ENCODE data around the gene ASAP2. TPM values are rescaled to one million over a fixed set of nuclear protein-coding genes. Genes with fewer than 3 reads are reported as not detected.
A peak's percentile ranks its signal among the peaks of the same experiment; 100 is the strongest.

Gene ASAP2
- total RNA-seq, 1 donor from 2014 or later, result 10.0 TPM

DNA sequence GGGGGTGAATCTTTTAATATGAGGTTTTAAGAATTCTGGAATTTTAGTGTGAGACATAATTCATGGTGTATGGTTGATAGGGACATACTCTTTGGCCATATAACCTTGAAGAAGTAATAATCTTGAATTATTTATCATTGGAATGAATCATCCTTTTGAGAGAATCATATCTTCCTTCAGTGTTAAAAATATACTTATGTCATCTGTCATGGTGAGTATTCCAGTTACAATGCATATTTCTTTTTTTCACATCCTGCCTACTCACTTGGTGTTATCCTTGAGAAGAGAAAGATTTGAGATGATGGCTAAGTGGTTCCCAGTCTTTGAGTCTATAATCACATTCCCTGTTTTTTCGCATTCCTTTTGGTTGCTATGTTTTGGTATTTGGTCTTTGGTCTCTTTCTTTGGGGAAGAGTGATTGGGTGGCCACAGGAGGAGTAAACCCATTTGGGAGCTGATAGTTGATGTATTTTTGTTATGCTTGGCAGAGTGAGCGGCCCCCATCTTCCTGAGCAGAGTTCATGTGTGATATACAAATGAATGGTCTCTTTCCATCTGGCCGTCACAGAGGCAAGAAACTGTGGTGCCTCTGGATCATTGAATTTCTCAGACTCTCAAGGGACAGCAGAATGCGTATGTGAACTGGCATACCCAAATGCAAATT lies 21.6 kb downstream of the ASAP2 start:
- no peak for DNase-seq
- TF ChIP-seq, protein P1, sequence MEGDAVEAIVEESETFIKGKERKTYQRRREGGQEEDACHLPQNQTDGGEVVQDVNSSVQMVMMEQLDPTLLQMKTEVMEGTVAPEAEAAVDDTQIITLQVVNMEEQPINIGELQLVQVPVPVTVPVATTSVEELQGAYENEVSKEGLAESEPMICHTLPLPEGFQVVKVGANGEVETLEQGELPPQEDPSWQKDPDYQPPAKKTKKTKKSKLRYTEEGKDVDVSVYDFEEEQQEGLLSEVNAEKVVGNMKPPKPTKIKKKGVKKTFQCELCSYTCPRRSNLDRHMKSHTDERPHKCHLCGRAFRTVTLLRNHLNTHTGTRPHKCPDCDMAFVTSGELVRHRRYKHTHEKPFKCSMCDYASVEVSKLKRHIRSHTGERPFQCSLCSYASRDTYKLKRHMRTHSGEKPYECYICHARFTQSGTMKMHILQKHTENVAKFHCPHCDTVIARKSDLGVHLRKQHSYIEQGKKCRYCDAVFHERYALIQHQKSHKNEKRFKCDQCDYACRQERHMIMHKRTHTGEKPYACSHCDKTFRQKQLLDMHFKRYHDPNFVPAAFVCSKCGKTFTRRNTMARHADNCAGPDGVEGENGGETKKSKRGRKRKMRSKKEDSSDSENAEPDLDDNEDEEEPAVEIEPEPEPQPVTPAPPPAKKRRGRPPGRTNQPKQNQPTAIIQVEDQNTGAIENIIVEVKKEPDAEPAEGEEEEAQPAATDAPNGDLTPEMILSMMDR (IDR thresholded peaks at IDR 0.05; ENCODE audit: borderline replicate concordance), result no peak
- H3K36me3 ChIP-seq, result no peaks in the 10 kb centered on the region
- H3K27me3 ChIP-seq (ENCODE audit: low read depth), result no peaks in the 10 kb centered on the region
- H3K4me3 ChIP-seq, result no peak overlapping the region
- intact Hi-C loops (cut with micrococcal nuclease), result no loop called here
- H3K9me3 ChIP-seq (replicated peaks), result no peaks in the 10 kb centered on the region
- H3K4me1 ChIP-seq, result peaks cover 100% of the 10 kb centered on the region
- H3K27ac ChIP-seq (replicated peaks), result peak overlapping the region; percentile 90

DNA sequence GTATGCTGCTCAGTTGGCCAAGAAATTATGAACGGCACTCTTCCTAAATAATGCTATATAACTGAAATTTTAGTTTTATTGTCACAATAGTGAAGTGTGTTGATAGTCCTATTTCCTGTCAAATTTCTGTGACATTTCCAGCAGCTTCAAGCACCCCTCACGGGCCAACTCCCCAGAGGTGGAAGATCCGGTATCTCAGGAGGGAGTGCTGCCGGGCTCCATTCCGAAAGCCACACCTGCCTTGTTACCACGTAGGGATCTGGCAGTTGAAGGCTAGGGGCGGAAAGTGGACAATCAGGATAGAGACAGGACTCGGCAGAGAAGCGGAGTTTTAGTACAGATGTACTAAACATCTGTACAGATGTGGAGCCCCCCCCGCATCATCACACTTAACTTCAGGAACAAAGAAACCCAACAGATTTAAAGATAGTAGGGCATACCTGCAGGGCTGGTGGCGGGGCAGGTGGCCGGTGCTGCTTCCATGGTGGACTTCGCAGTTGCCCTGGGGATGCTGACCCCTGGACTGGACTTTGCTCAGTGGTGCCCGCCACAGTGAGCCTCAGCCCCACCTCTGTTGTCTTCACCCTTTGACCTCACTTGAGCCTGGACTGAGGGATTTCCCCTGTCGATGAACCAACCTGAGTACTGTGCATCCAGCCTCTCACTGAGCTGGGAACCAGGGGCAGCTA lies 22.3 kb downstream of the ASAP2 start:
- TF ChIP-seq, protein P1 (IDR thresholded peaks at IDR 0.05; ENCODE audit: borderline replicate concordance), result no peak
- Histone ChIP-seq H3K9me3 (replicated peaks) (no peaks in the 10 kb centered on the region), H3K27me3 (ENCODE audit: low read depth) (no peaks in the 10 kb centered on the region), H3K4me3 (no peak overlapping the region), H3K4me1 (peaks cover 100% of the 10 kb centered on the region), H3K27ac (replicated peaks) (peak overlapping the region; percentile 90), H3K36me3 (no peaks in the 10 kb centered on the region)
- DNase-seq, result no peak
- intact Hi-C loops (cut with micrococcal nuclease), result no loop called here

- Histone ChIP-seq H3K4me1 (peaks cover 100% of the 10 kb centered on the region), H3K4me3 (no peak overlapping the region), H3K27ac (replicated peaks) (peak overlapping the region; percentile 90), H3K27me3 (ENCODE audit: low read depth) (no peaks in the 10 kb centered on the region), H3K9me3 (replicated peaks) (no peaks in the 10 kb centered on the region), H3K36me3 (no peaks in the 10 kb centered on the region)
- intact Hi-C loops (cut with micrococcal nuclease), result no loop called here
- no peak for DNase-seq
- TF ChIP-seq, protein P1 (IDR thresholded peaks at IDR 0.05; ENCODE audit: borderline replicate concordance), result no peak
These were observed 22.8 kb downstream of the ASAP2 start for GRCh38 chr2:9229470-9229820.

GRCh38 chr2:9230051-9230802 lies 23.6 kb downstream of the ASAP2 start:
- DNase-seq, result peak; percentile 73
- H3K27ac ChIP-seq (replicated peaks), result peak overlapping the region; percentile 90
- H3K9me3 ChIP-seq (replicated peaks), result no peaks in the 10 kb centered on the region
- no peaks in the 10 kb centered on the region for H3K27me3 ChIP-seq (ENCODE audit: low read depth)
- H3K4me3 ChIP-seq, result peak overlapping the region; percentile 10
- intact Hi-C loops (cut with micrococcal nuclease), result no loop called here
- no peaks in the 10 kb centered on the region for H3K36me3 ChIP-seq
- H3K4me1 ChIP-seq, result peaks cover 100% of the 10 kb centered on the region
- TF ChIP-seq, protein P1 (IDR thresholded peaks at IDR 0.05; ENCODE audit: borderline replicate concordance), result no peak

DNA sequence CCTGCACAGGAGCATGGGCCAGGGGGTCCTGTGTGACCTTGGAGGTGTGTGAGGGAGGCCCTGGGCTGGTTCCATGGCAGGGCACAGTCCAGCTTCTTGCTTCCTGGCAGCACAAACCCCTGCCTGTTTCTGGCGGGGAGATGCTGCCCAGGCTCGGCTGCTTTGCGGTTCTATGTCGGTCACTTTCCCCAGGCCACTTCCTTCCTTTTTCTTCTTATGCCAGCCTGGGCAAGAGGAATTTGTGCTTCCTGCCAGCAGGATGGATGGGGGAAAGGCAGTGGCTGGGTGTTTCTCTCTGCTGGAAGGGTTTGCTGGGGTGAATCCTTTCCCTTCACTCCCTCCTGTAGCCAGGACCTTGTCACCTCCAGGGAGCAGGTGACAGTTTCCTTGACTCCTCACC lies 24.3 kb downstream of the ASAP2 start:
- TF ChIP-seq, protein P1 (IDR thresholded peaks at IDR 0.05; ENCODE audit: borderline replicate concordance), result no peak
- Histone ChIP-seq H3K27me3 (ENCODE audit: low read depth) (no peaks in the 10 kb centered on the region), H3K27ac (replicated peaks) (peak overlapping the region; percentile 90), H3K36me3 (no peaks in the 10 kb centered on the region), H3K9me3 (replicated peaks) (no peaks in the 10 kb centered on the region), H3K4me3 (no peak overlapping the region), H3K4me1 (peaks cover 100% of the 10 kb centered on the region)
- no peak for DNase-seq
- intact Hi-C loops (cut with micrococcal nuclease), result no loop called here
